AG20443 (cell line): ENCODE results near the gene CSF3R.
"Not testable (repeated sequence)": the region's sequence is repeated elsewhere in the genome, so short reads cannot be mapped to it uniquely, and the experiment has no call there.

Source experiments
- DNase-seq: peaks from one replicate; pipeline ENCODE4 v3.0.0; 2012; ENCODE audit warnings: low spot score, mixed read lengths

Gene CSF3R

GRCh38 chr1:36513676-36514473 is 31.2 kb upstream of the CSF3R start:
- DNase-seq, result no peak

- DNase-seq, result no peak
Measured at GRCh38 chr1:36512842-36513241, 30.1 kb upstream of the CSF3R start.

- DNase-seq, result no peak
Measured at GRCh38 chr1:36511804-36512798, 29.4 kb upstream of the CSF3R start.

GRCh38 chr1:36511220-36511619 is 28.5 kb upstream of the CSF3R start:
- DNase-seq, result not testable (repeated sequence)

- DNase-seq, result no peak
Measured at GRCh38 chr1:36510418-36510817, 27.7 kb upstream of the CSF3R start.

GRCh38 chr1:36508257-36508656 is 25.5 kb upstream of the CSF3R start:
- DNase-seq, result no peak

- no peak for DNase-seq
Measured at GRCh38 chr1:36506276-36506920, 23.7 kb upstream of the CSF3R start.

- no peak for DNase-seq
Measured at GRCh38 chr1:36503733-36504132, 21.0 kb upstream of the CSF3R start.

GRCh38 chr1:36503159-36503558 is 20.4 kb upstream of the CSF3R start:
- DNase-seq, result no peak

GRCh38 chr1:36502616-36503015 is 19.9 kb upstream of the CSF3R start:
- DNase-seq, result no peak

GRCh38 chr1:36501911-36502310 is 19.2 kb upstream of the CSF3R start:
- DNase-seq, result not testable (repeated sequence)

- no peak for DNase-seq
Measured at GRCh38 chr1:36497207-36497606, 14.5 kb upstream of the CSF3R start.

- no peak for DNase-seq
Measured at GRCh38 chr1:36494971-36495370, 12.3 kb upstream of the CSF3R start.

- no peak for DNase-seq
Measured at GRCh38 chr1:36493524-36493923, 10.8 kb upstream of the CSF3R start.

GRCh38 chr1:36492491-36492890 is 9.8 kb upstream of the CSF3R start:
- no peak for DNase-seq

- not testable (repeated sequence) for DNase-seq
Measured at GRCh38 chr1:36489258-36490051, 6.7 kb upstream of the CSF3R start.

GRCh38 chr1:36487906-36488305 is 5.2 kb upstream of the CSF3R start:
- DNase-seq, result no peak

GRCh38 chr1:36487336-36487725 is 4.6 kb upstream of the CSF3R start:
- DNase-seq, result not testable (repeated sequence)

GRCh38 chr1:36486439-36487335 is 4.0 kb upstream of the CSF3R start:
- DNase-seq, result no peak

- no peak for DNase-seq
Measured at GRCh38 chr1:36486093-36486438, 3.4 kb upstream of the CSF3R start.

- DNase-seq, result no peak
Measured at GRCh38 chr1:36484099-36484498, 1.4 kb upstream of the CSF3R start.
